GM23248 (cell line): ENCODE measurements around the gene DHTKD1. TPM values are rescaled to one million over a fixed set of nuclear protein-coding genes. Genes with fewer than 3 reads are reported as not detected.
"Not testable (repeated sequence)": the region's sequence is repeated elsewhere in the genome, so short reads cannot be mapped to it uniquely, and the experiment has no call there.

Source experiments
- DNase-seq: peaks from one replicate; pipeline ENCODE4 v3.0.0-alpha.2; 2015
- H2AFZ ChIP-seq: fragments of 200-600 bp; sonication (generic); 2 replicates; pipeline ENCODE4 v1.6.1; 2016; ENCODE audit warnings: antibody characterized with exemption
- H3F3A ChIP-seq: fragments of 200-600 bp; sonication (generic); 2 replicates; pipeline ENCODE4 v1.6.1; 2016; ENCODE audit warnings: mild to moderate bottlenecking, antibody characterized with exemption, mixed run types; ENCODE audit not compliant: insufficient read depth
- H3K27ac ChIP-seq: fragments of 200-600 bp; sonication (generic); 2 replicates; pipeline ENCODE4 v1.5.1; 2016; ENCODE audit warnings: mild to moderate bottlenecking
- H3K27me3 ChIP-seq: fragments of 200-600 bp; sonication (generic); replicated peaks from 2 replicates; pipeline ENCODE4 v1.6.1; 2016; ENCODE audit warnings: mild to moderate bottlenecking; ENCODE audit not compliant: insufficient read depth
- H3K36me3 ChIP-seq: fragments of 200-600 bp; sonication (generic); 2 replicates; pipeline ENCODE4 v1.6.1; 2016; ENCODE audit warnings: low read depth, mild to moderate bottlenecking
- H3K4me1 ChIP-seq: fragments of 200-600 bp; sonication (generic); 2 replicates; pipeline ENCODE4 v1.6.1; 2016; ENCODE audit warnings: mild to moderate bottlenecking; ENCODE audit not compliant: insufficient read depth
- H3K4me2 ChIP-seq: fragments of 200-600 bp; sonication (generic); one replicate; pipeline ENCODE4 v1.6.1; 2016; ENCODE audit warnings: mild to moderate bottlenecking; ENCODE audit not compliant: unreplicated experiment
- H3K4me3 ChIP-seq: fragments of 200-600 bp; sonication (generic); 2 replicates; pipeline ENCODE4 v1.5.1; 2016; ENCODE audit warnings: mild to moderate bottlenecking
- H3K79me2 ChIP-seq: fragments of 200-600 bp; sonication (generic); 2 replicates; pipeline ENCODE4 v1.6.1; 2016; ENCODE audit warnings: mild to moderate bottlenecking; ENCODE audit not compliant: insufficient read depth
- H3K9ac ChIP-seq: fragments of 200-600 bp; sonication (generic); 2 replicates; pipeline ENCODE4 v1.6.1; 2016; ENCODE audit warnings: mild to moderate bottlenecking
- H3K9me2 ChIP-seq: fragments of 200-600 bp; sonication (generic); 2 replicates; pipeline ENCODE4 v1.6.1; 2016; ENCODE audit warnings: mixed run types, mild to moderate bottlenecking, moderate library complexity; ENCODE audit not compliant: insufficient read depth
- H3K9me3 ChIP-seq: fragments of 200-600 bp; sonication (generic); one replicate; pipeline ENCODE4 v1.6.1; 2017; ENCODE audit warnings: low read depth
- H4K20me1 ChIP-seq: fragments of 200-600 bp; sonication (generic); 2 replicates; pipeline ENCODE4 v1.6.0; 2016; ENCODE audit not compliant: insufficient read depth
- EZH2 ChIP-seq: fragments of 200-600 bp; sonication (generic); IDR thresholded peaks from 2 replicates; pipeline ENCODE4 v1.6.1; 2018; ENCODE audit warnings: antibody characterized with exemption, mild to moderate bottlenecking; ENCODE audit not compliant: insufficient read depth, poor library complexity, severe bottlenecking
- EZH2phosphoT487 ChIP-seq: fragments of 200-600 bp; sonication (generic); IDR thresholded peaks from 2 replicates; pipeline ENCODE4 v1.6.1; 2018; ENCODE audit warnings: antibody characterized with exemption, moderate library complexity, mild to moderate bottlenecking, low read depth; ENCODE audit not compliant: insufficient read depth
- WGBS, 2 experiments: methylation state at CpG; one replicate each; pipeline ENCODE4 v1.1.6; 2015 to 2017; ENCODE audit warnings: low lambda C conversion rate in 2 of 2, low coverage in 1 of 2; ENCODE audit errors: missing lambda C conversion rate in 2 of 2; 5-methylcytosine and 5-hydroxymethylcytosine counted together
- in situ Hi-C: fragments of 300-500 bp; cut with MboI; formaldehyde crosslinking; loops from 2 replicates; pipeline ENCODE4 v1.15.0; 2020
- microRNA counts: library from miRNA; unstranded; fragments of <30 nt; microRNA quantifications from one replicate; lab custom pipeline; 2016
- microRNA-seq: library from miRNA; unstranded; fragments of <30 nt; microRNA quantifications from one replicate; pipeline ENCODE4, GENCODE V29; 2016; ENCODE audit warnings: borderline number of aligned reads
- polyA plus RNA-seq: library from polyadenylated mRNA; unstranded; fragments of >200 nt; fragmentation: Nextera tagmentation; extraction: Ambion mirVana; gene quantifications from 2 replicates; pipeline ENCODE4 v1.2.1, GENCODE V29; 2016
- small RNA-seq: library from RNA; depleted of rRNA; stranded (forward); fragments of <200 nt; gene quantifications from one replicate; pipeline ENCODE3, GENCODE V24; 2014; ENCODE audit warnings: low read depth, low replicate concordance
- total RNA-seq: library from RNA; depleted of rRNA; stranded (reverse); fragments of >200 nt; shearing (Covaris generic); gene quantifications from 2 replicates; pipeline ENCODE4 v1.2.3, GENCODE V29; 2014; rRNA removed

The DHTKD1 gene
- total and polyA plus RNA-seq, 2 experiments from 2014 or later, result 6.8 to 8.2 TPM

GRCh38 chr10:12164085-12164484 is 95.3 kb downstream of the DHTKD1 start:
- WGBS, 2 experiments, result 96 to 98% methylated on average over 12 of the region's 12 CpGs
- no peak for TF ChIP-seq EZH2phosphoT487
- TF ChIP-seq EZH2, result no peak
- Histone ChIP-seq H2AFZ (no peak overlapping the region), H3K4me2 (no peak overlapping the region), H3K79me2 (no peaks in the 10 kb centered on the region), H3K9me2 (no peaks in the 10 kb centered on the region), H3K9ac (no peak overlapping the region), H3K27ac (no peak overlapping the region), H3K4me3 (no peak overlapping the region), H4K20me1 (no peaks in the 10 kb centered on the region), H3K4me1 (no peaks in the 10 kb centered on the region), H3F3A (0 out of 2 replicates have a peak, but pooled peaks cover 7% of the 10 kb centered on the region), H3K27me3 (no peaks in the 10 kb centered on the region), H3K9me3 (no peaks in the 10 kb centered on the region), H3K36me3 (peaks cover 43% of the 10 kb centered on the region)
- in situ Hi-C loops, result no loop called here
- no peak for DNase-seq

GRCh38 chr10:12165036-12165435 is 96.3 kb downstream of the DHTKD1 start:
- Histone ChIP-seq H3K36me3 (peaks cover 43% of the 10 kb centered on the region), H4K20me1 (no peaks in the 10 kb centered on the region), H3K9ac (no peak overlapping the region), H3K27me3 (no peaks in the 10 kb centered on the region), H3K4me2 (no peak overlapping the region), H3F3A (0 out of 2 replicates have a peak, but pooled peaks cover 7% of the 10 kb centered on the region), H3K9me3 (no peaks in the 10 kb centered on the region), H3K4me1 (no peaks in the 10 kb centered on the region), H3K79me2 (no peaks in the 10 kb centered on the region), H2AFZ (no peak overlapping the region), H3K4me3 (no peak overlapping the region), H3K27ac (no peak overlapping the region), H3K9me2 (no peaks in the 10 kb centered on the region)
- in situ Hi-C loops, result no loop called here
- 82 to 83% methylated on average over 3 of the region's 3 CpGs for WGBS, 2 experiments
- no peak for DNase-seq
- no peak for TF ChIP-seq EZH2phosphoT487
- TF ChIP-seq EZH2, result no peak

- Histone ChIP-seq H4K20me1 (no peaks in the 10 kb centered on the region), H3K4me2 (no peak overlapping the region), H3K9me2 (no peaks in the 10 kb centered on the region), H3F3A (0 out of 2 replicates have a peak, but pooled peaks cover 7% of the 10 kb centered on the region), H3K4me3 (no peak overlapping the region), H3K9me3 (no peaks in the 10 kb centered on the region), H3K79me2 (no peaks in the 10 kb centered on the region), H3K4me1 (no peaks in the 10 kb centered on the region), H3K27ac (no peak overlapping the region), H3K9ac (no peak overlapping the region), H3K27me3 (no peaks in the 10 kb centered on the region), H3K36me3 (peaks cover 52% of the 10 kb centered on the region), H2AFZ (no peak overlapping the region)
- no peak for DNase-seq
- TF ChIP-seq EZH2phosphoT487 (no peak), EZH2 (no peak)
- in situ Hi-C loops, result no loop called here
- WGBS, 2 experiments, result 91 to 94% methylated on average over 6 of the region's 6 CpGs
Measured at GRCh38 chr10:12165999-12166775, 97.4 kb downstream of the DHTKD1 start.

GRCh38 chr10:12171512-12171911 is 102.8 kb downstream of the DHTKD1 start:
- H3K27me3 ChIP-seq, H3K4me1 ChIP-seq, H2AFZ ChIP-seq, in situ Hi-C loops, H3K9ac ChIP-seq, H3K9me2 ChIP-seq, H3K4me2 ChIP-seq, H3K9me3 ChIP-seq, H3F3A ChIP-seq, DNase-seq, H4K20me1 ChIP-seq, H3K27ac ChIP-seq, H3K4me3 ChIP-seq, H3K79me2 ChIP-seq: not testable (repeated sequence)
- peaks cover 58% of the 10 kb centered on the region for H3K36me3 ChIP-seq
- WGBS, 2 experiments, result 97 to 100% methylated on average over 6 of the region's 6 CpGs

MicroRNAs within 50 kb of the gene (microRNA counts, 767-probe panel; counts per million panel counts)
- microRNA hsa-miR-548ak (lab: Ali Mortazavi, UCI), result 447 counts per million, percentile 86 among the panel's probes with 10 or more counts

Small RNAs within 50 kb of the gene (microRNA-seq; reads per million reads assigned to microRNA genes)
- not detected for gene MIR548AK

Small RNAs within 50 kb of the gene (small RNA-seq; reads per million reads assigned to genes)
- not detected for gene MIR548AK
- not detected for gene RNU6-88P

Other genes starting within 250 kb of the DHTKD1 start
- gene PROSER2, start 245.6 kb upstream of the DHTKD1 start, total RNA-seq, result 1.2 and 1.4 TPM in 2 replicates
- gene PROSER2, start 245.6 kb upstream of the DHTKD1 start, polyA plus RNA-seq, result 0.65 and 0.80 TPM in 2 replicates
- 10.2 and 14.1 TPM in 2 replicates for gene UPF2, start 26.1 kb upstream of the DHTKD1 start, total RNA-seq
- gene UPF2, start 26.1 kb upstream of the DHTKD1 start, polyA plus RNA-seq, result 12.7 and 13.4 TPM in 2 replicates
- 9.7 and 20.6 TPM in 2 replicates for gene SEC61A2, start 60.7 kb downstream of the DHTKD1 start, total RNA-seq
- 6.9 and 7.7 TPM in 2 replicates for gene SEC61A2, start 60.7 kb downstream of the DHTKD1 start, polyA plus RNA-seq
- 26.9 and 33.2 TPM in 2 replicates for gene NUDT5, start 126.9 kb downstream of the DHTKD1 start, total RNA-seq
- 105 and 107 TPM in 2 replicates for gene NUDT5, start 126.9 kb downstream of the DHTKD1 start, polyA plus RNA-seq
- gene CDC123, start 127.2 kb downstream of the DHTKD1 start, total RNA-seq, result 81.3 and 100 TPM in 2 replicates
- gene CDC123, start 127.2 kb downstream of the DHTKD1 start, polyA plus RNA-seq, result 146 and 150 TPM in 2 replicates